Memory B cell (primary cell): ENCODE data around the gene TULP1.
"Not testable (repeated sequence)": the region's sequence is repeated elsewhere in the genome, so short reads cannot be mapped to it uniquely, and the experiment has no call there.

ENCODE experiments used
- ATAC-seq: fragments of 150-1000 bp; cut with Tn5 transposase; 2 replicates; pipeline ENCODE4 v1.10.0; 2021; ENCODE audit warnings: low read depth, mild to moderate bottlenecking, moderate library complexity
- DNase-seq, 2 donors: peaks; one replicate each; pipeline ENCODE4 v3.0.0; 2022; ENCODE audit warnings: low spot score in 2 of 2
- H3K27ac Mint-ChIP-seq: one replicate; pipeline ENCODE4 v1.8.0; 2022; ENCODE audit warnings: mild to moderate bottlenecking, moderate library complexity, mixed read lengths
- H3K27me3 Mint-ChIP-seq: one replicate; pipeline ENCODE4 v1.8.0; 2022; ENCODE audit warnings: mixed read lengths
- H3K36me3 Mint-ChIP-seq: one replicate; pipeline ENCODE4 v1.8.0; 2022; ENCODE audit warnings: mild to moderate bottlenecking, mixed read lengths
- H3K4me1 Mint-ChIP-seq: one replicate; pipeline ENCODE4 v1.8.0; 2022; ENCODE audit warnings: mixed read lengths
- H3K4me3 Mint-ChIP-seq: one replicate; pipeline ENCODE4 v1.8.0; 2022; ENCODE audit warnings: mild to moderate bottlenecking, moderate library complexity, mixed read lengths
- H3K9me3 Mint-ChIP-seq: one replicate; pipeline ENCODE4 v1.8.0; 2022; ENCODE audit warnings: mixed read lengths

The TULP1 gene

GRCh38 chr6:35535847-35536246 is 23.2 kb upstream of the TULP1 start:
- H3K27ac Mint-ChIP-seq, H3K4me3 Mint-ChIP-seq, ATAC-seq, H3K9me3 Mint-ChIP-seq, DNase-seq, H3K36me3 Mint-ChIP-seq, H3K4me1 Mint-ChIP-seq: not testable (repeated sequence)
- peaks cover 16% of the 10 kb centered on the region for H3K27me3 Mint-ChIP-seq

GRCh38 chr6:35534407-35535170 is 21.9 kb upstream of the TULP1 start:
- no peak for DNase-seq
- peaks cover 3% of the 10 kb centered on the region for H3K4me1 Mint-ChIP-seq
- no peak overlapping the region for H3K4me3 Mint-ChIP-seq
- H3K36me3 Mint-ChIP-seq = no peaks in the 10 kb centered on the region
- peaks cover 16% of the 10 kb centered on the region for H3K27me3 Mint-ChIP-seq
- no peak overlapping the region for H3K27ac Mint-ChIP-seq
- ATAC-seq = no peak
- H3K9me3 Mint-ChIP-seq = no peaks in the 10 kb centered on the region

- no peak for DNase-seq
- Mint-ChIP-seq H3K4me1 (peaks cover 3% of the 10 kb centered on the region), H3K36me3 (no peaks in the 10 kb centered on the region), H3K27ac (no peak overlapping the region), H3K27me3 (peaks cover 16% of the 10 kb centered on the region), H3K4me3 (no peak overlapping the region), H3K9me3 (no peaks in the 10 kb centered on the region)
- no peak for ATAC-seq
These were observed 21.3 kb upstream of the TULP1 start for GRCh38 chr6:35533981-35534380.

GRCh38 chr6:35532126-35532525 is 19.4 kb upstream of the TULP1 start:
- H3K4me1 Mint-ChIP-seq = peaks cover 3% of the 10 kb centered on the region
- H3K36me3 Mint-ChIP-seq = no peaks in the 10 kb centered on the region
- no peak overlapping the region for H3K4me3 Mint-ChIP-seq
- H3K27me3 Mint-ChIP-seq = peaks cover 16% of the 10 kb centered on the region
- H3K9me3 Mint-ChIP-seq = no peaks in the 10 kb centered on the region
- no peak overlapping the region for H3K27ac Mint-ChIP-seq
- ATAC-seq (no peak), DNase-seq (no peak)

GRCh38 chr6:35524380-35525020 is 11.8 kb upstream of the TULP1 start:
- Mint-ChIP-seq H3K9me3 (no peaks in the 10 kb centered on the region), H3K4me3 (no peak overlapping the region), H3K4me1 (no peaks in the 10 kb centered on the region), H3K27me3 (no peaks in the 10 kb centered on the region), H3K27ac (no peak overlapping the region), H3K36me3 (no peaks in the 10 kb centered on the region)
- DNase-seq (no peak), ATAC-seq (no peak)

GRCh38 chr6:35522660-35523658 is 10.3 kb upstream of the TULP1 start:
- ATAC-seq = peak; percentile 85

GRCh38 chr6:35522151-35522550 is 9.5 kb upstream of the TULP1 start:
- Mint-ChIP-seq H3K4me3 (no peak overlapping the region), H3K36me3 (no peaks in the 10 kb centered on the region), H3K4me1 (no peaks in the 10 kb centered on the region), H3K9me3 (no peaks in the 10 kb centered on the region), H3K27ac (no peak overlapping the region), H3K27me3 (no peaks in the 10 kb centered on the region)
- ATAC-seq (no peak), DNase-seq (no peak)

More at GRCh38 chr6:35522660-35523658, 10.3 kb upstream of the TULP1 start:
- H3K36me3 Mint-ChIP-seq = no peaks in the 10 kb centered on the region
- peak; percentile 71 to 79 for DNase-seq
- H3K4me1 Mint-ChIP-seq = no peaks in the 10 kb centered on the region
- no peaks in the 10 kb centered on the region for H3K27me3 Mint-ChIP-seq
- peak overlapping the region; percentile 67 for H3K4me3 Mint-ChIP-seq
- no peaks in the 10 kb centered on the region for H3K9me3 Mint-ChIP-seq
- no peak overlapping the region for H3K27ac Mint-ChIP-seq

- Mint-ChIP-seq H3K27me3 (no peaks in the 10 kb centered on the region), H3K4me3 (no peak overlapping the region), H3K36me3 (no peaks in the 10 kb centered on the region), H3K27ac (no peak overlapping the region), H3K9me3 (no peaks in the 10 kb centered on the region), H3K4me1 (no peaks in the 10 kb centered on the region)
- ATAC-seq (no peak), DNase-seq (no peak)
These were observed 8.5 kb upstream of the TULP1 start for GRCh38 chr6:35521235-35521634.

- peaks cover 3% of the 10 kb centered on the region for H3K4me1 Mint-ChIP-seq
- no peak for ATAC-seq
- H3K27ac Mint-ChIP-seq = no peak overlapping the region
These were observed 6.8 kb upstream of the TULP1 start for GRCh38 chr6:35519313-35520015.

GRCh38 chr6:35518566-35519312 is 6.0 kb upstream of the TULP1 start:
- Mint-ChIP-seq H3K4me1 (peaks cover 3% of the 10 kb centered on the region), H3K27ac (no peak overlapping the region), H3K9me3 (no peaks in the 10 kb centered on the region), H3K27me3 (peaks cover 7% of the 10 kb centered on the region), H3K36me3 (no peaks in the 10 kb centered on the region), H3K4me3 (no peak overlapping the region)
- ATAC-seq (no peak), DNase-seq (no peak)

More at GRCh38 chr6:35519313-35520015, 6.8 kb upstream of the TULP1 start:
- Mint-ChIP-seq H3K4me3 (no peak overlapping the region), H3K27me3 (peaks cover 3% of the 10 kb centered on the region), H3K36me3 (no peaks in the 10 kb centered on the region), H3K9me3 (no peaks in the 10 kb centered on the region)
- no peak for DNase-seq

- not testable (repeated sequence) for H3K36me3 Mint-ChIP-seq, DNase-seq, H3K4me1 Mint-ChIP-seq, H3K9me3 Mint-ChIP-seq, H3K4me3 Mint-ChIP-seq, H3K27ac Mint-ChIP-seq, ATAC-seq, H3K27me3 Mint-ChIP-seq
These were observed 5.3 kb upstream of the TULP1 start for GRCh38 chr6:35517978-35518377.

- DNase-seq (no peak), ATAC-seq (no peak)
- peaks cover 3% of the 10 kb centered on the region for H3K4me1 Mint-ChIP-seq
- H3K36me3 Mint-ChIP-seq = no peaks in the 10 kb centered on the region
- no peak overlapping the region for H3K27ac Mint-ChIP-seq
- H3K9me3 Mint-ChIP-seq = no peaks in the 10 kb centered on the region
- no peak overlapping the region for H3K4me3 Mint-ChIP-seq
- peaks cover 15% of the 10 kb centered on the region for H3K27me3 Mint-ChIP-seq
These were observed 4.0 kb upstream of the TULP1 start for GRCh38 chr6:35516712-35517111.

- H3K27me3 Mint-ChIP-seq = peaks cover 19% of the 10 kb centered on the region
- not testable (repeated sequence) for H3K9me3 Mint-ChIP-seq, H3K4me1 Mint-ChIP-seq, H3K36me3 Mint-ChIP-seq, DNase-seq, ATAC-seq, H3K27ac Mint-ChIP-seq, H3K4me3 Mint-ChIP-seq
These were observed 3.2 kb upstream of the TULP1 start for GRCh38 chr6:35515939-35516338.
